GM12878 (cell line): ENCODE measurements around the gene RANBP1. TPM values are rescaled to one million over a fixed set of nuclear protein-coding genes. Genes with fewer than 3 reads are reported as not detected.

Experiments
- ATAC-seq: fragments of 200-7000 bp; cut with Tn5 transposase; 3 replicates; pipeline ENCODE4 v1.9.1; 2020; ENCODE audit warnings: mild to moderate bottlenecking, moderate library complexity
- BruUV-seq: library from RNA; stranded (reverse); fragments of 400-500 nt; replicated peaks from 2 replicates; lab custom pipeline; 2021; lab: Mats Ljungman, UMichigan
- CTCF ChIA-PET: fragments of 300-600 bp; sonication (Branson Sonifier 250); formaldehyde crosslinking; extraction: SDS; loops from one replicate; lab custom pipeline; 2021; ENCODE audit warnings: inconsistent platforms; lab: Yijun Ruan, JAX
- POLR2A ChIA-PET: fragments of 350-600 bp; formaldehyde crosslinking; extraction: SDS; loops from one replicate; lab custom pipeline; 2021; ENCODE audit warnings: inconsistent platforms; lab: Charles Lee
- RAD21 ChIA-PET: fragments of 300-600 bp; sonication (Branson Sonifier 250); formaldehyde crosslinking; loops from one replicate; lab custom pipeline; 2023; ENCODE audit warnings: antibody characterized with exemption; ENCODE audit not compliant: unreplicated experiment; lab: Charles Lee
- SMC1A ChIA-PET: fragments of 300-600 bp; sonication (Branson Sonifier 250); formaldehyde crosslinking; loops from one replicate; lab custom pipeline; 2023; ENCODE audit not compliant: unreplicated experiment, uncharacterized antibody; lab: Charles Lee
- DNase-seq: peaks from one replicate; pipeline ENCODE4 v3.0.0-alpha.2; 2011; ENCODE audit warnings: low read depth, low spot score
- FAIRE-seq: peaks from 3 replicates; lab custom pipeline; 2011; peaks lifted over from hg19 to GRCh38; lab: Jason Lieb, UNC
- H2AFZ ChIP-seq: 2 replicates; pipeline ENCODE4 v1.6.0; 2011; ENCODE audit warnings: low read depth, low read length, control low read depth; ENCODE audit not compliant: control insufficient read depth
- H3K27ac ChIP-seq: 2 replicates; pipeline ENCODE4 v1.5.1; 2011; ENCODE audit warnings: control low read depth; ENCODE audit not compliant: control insufficient read depth, insufficient read depth
- H3K27me3 ChIP-seq, 2 experiments: replicated peaks in 1 of 2; 2 replicates each; pipeline versions ENCODE4 v1.6.0 to v1.6.1; 2011; ENCODE audit warnings: low read length in 1 of 2; ENCODE audit not compliant: control insufficient read depth in 2 of 2, insufficient read depth in 2 of 2
- H3K36me3 ChIP-seq, 2 experiments: 2 replicates each; pipeline ENCODE4 v1.5.1; 2011; ENCODE audit warnings: low read length in 1 of 2; ENCODE audit not compliant: control insufficient read depth in 2 of 2, insufficient read depth in 2 of 2
- H3K4me1 ChIP-seq: 2 replicates; pipeline ENCODE4 v1.6.1; 2011; ENCODE audit warnings: mild to moderate bottlenecking, low read length, moderate library complexity, mixed read lengths; ENCODE audit not compliant: control insufficient read depth, insufficient read depth
- H3K4me2 ChIP-seq: 2 replicates; pipeline ENCODE4 v1.6.0; 2011; ENCODE audit warnings: control low read depth; ENCODE audit not compliant: control insufficient read depth, insufficient read depth
- H3K4me3 ChIP-seq: fragments of 200-600 bp; sonication (generic); 2 replicates; pipeline ENCODE4 v1.5.1; 2016
- H3K79me2 ChIP-seq: 2 replicates; pipeline ENCODE4 v1.6.0; 2011; ENCODE audit warnings: low read length; ENCODE audit not compliant: control insufficient read depth, insufficient read depth
- H3K9ac ChIP-seq: 2 replicates; pipeline ENCODE4 v1.8.0; 2011; ENCODE audit warnings: low read length, control low read depth, mixed read lengths; ENCODE audit not compliant: control insufficient read depth, insufficient read depth
- H3K9me3 ChIP-seq: replicated peaks from 3 replicates; pipeline ENCODE4 v1.5.1; 2011; ENCODE audit warnings: mild to moderate bottlenecking, low read length; ENCODE audit not compliant: control insufficient read depth, insufficient read depth
- H4K20me1 ChIP-seq: 2 replicates; pipeline ENCODE4 v1.6.0; 2011; ENCODE audit not compliant: control insufficient read depth, insufficient read depth
- ASH2L ChIP-seq: fragments of 300-600, 200-600 bp; sonication (generic); IDR thresholded peaks from 2 replicates; pipeline ENCODE4 v1.6.1; 2017; ENCODE audit warnings: low read depth, mild to moderate bottlenecking, borderline replicate concordance
- BHLHE40 ChIP-seq, 2 experiments: fragments of 450-650 bp in 1 of 2; IDR thresholded peaks; 2 replicates each; pipeline ENCODE4 v1.6.1; 2011 to 2017; ENCODE audit warnings: low read depth in 2 of 2, borderline replicate concordance in 1 of 2, improper control_type of control experiment in 1 of 2, low read length in 1 of 2, mild to moderate bottlenecking in 1 of 2
- CBFB ChIP-seq: IDR thresholded peaks from 2 replicates; pipeline ENCODE4 v1.6.1; 2016; ENCODE audit warnings: antibody characterized with exemption, low read depth
- CREB1 ChIP-seq: IDR thresholded peaks from 2 replicates; pipeline ENCODE4 v1.6.1; 2012; ENCODE audit warnings: low read depth, mild to moderate bottlenecking, inconsistent platforms
- CREM ChIP-seq: IDR thresholded peaks from 2 replicates; pipeline ENCODE4 v1.6.1; 2014; ENCODE audit warnings: antibody characterized with exemption, low read depth
- DPF2 ChIP-seq: fragments of 450-650 bp; IDR thresholded peaks from 2 replicates; pipeline ENCODE4 v1.6.1; 2017; ENCODE audit warnings: mild to moderate bottlenecking
- ESRRA ChIP-seq: IDR thresholded peaks from 2 replicates; pipeline ENCODE4 v1.6.1; 2012; ENCODE audit warnings: mild to moderate bottlenecking, low read length, improper control_type of control experiment
- HCFC1 ChIP-seq: fragments of 150-350 bp; IDR thresholded peaks from 2 replicates; pipeline ENCODE4 v1.6.1; 2014; ENCODE audit warnings: low read length
- IKZF1 ChIP-seq: fragments of 450-650 bp; conservative IDR thresholded peaks from 2 replicates; pipeline ENCODE4 v1.6.1; 2017; ENCODE audit warnings: antibody characterized with exemption, mild to moderate bottlenecking
- IRF4 ChIP-seq: IDR thresholded peaks from 2 replicates; pipeline ENCODE4 v1.6.1; 2011; ENCODE audit warnings: low read depth, low read length
- LARP7 ChIP-seq: fragments of 450-650 bp; IDR thresholded peaks from 2 replicates; pipeline ENCODE4 v1.6.1; 2017; ENCODE audit warnings: mild to moderate bottlenecking
- MTA3 ChIP-seq: IDR thresholded peaks from 2 replicates; pipeline ENCODE4 v1.6.1; 2012; ENCODE audit warnings: low read length, inconsistent platforms, borderline replicate concordance
- NFXL1 ChIP-seq: fragments of 450-650 bp; IDR thresholded peaks from 2 replicates; pipeline ENCODE4 v1.6.1; 2017; ENCODE audit warnings: antibody characterized with exemption, mild to moderate bottlenecking, borderline replicate concordance
- NR2C1 ChIP-seq: fragments of 450-650 bp; IDR thresholded peaks from 2 replicates; pipeline ENCODE4 v1.6.1; 2017; ENCODE audit warnings: antibody characterized with exemption, mild to moderate bottlenecking, moderate library complexity
- RAD51 ChIP-seq: fragments of 450-650 bp; IDR thresholded peaks from 2 replicates; pipeline ENCODE4 v1.6.1; 2016; ENCODE audit warnings: moderate library complexity, mild to moderate bottlenecking, inconsistent platforms
- RELA ChIP-seq: fragments of 450-650 bp; IDR thresholded peaks from 2 replicates; pipeline ENCODE4 v1.8.0; 2014; ENCODE audit warnings: borderline replicate concordance; ENCODE audit not compliant: partially characterized antibody
- SUPT20H ChIP-seq: IDR thresholded peaks from 2 replicates; pipeline ENCODE4 v1.6.1; 2011; ENCODE audit warnings: low read depth, mild to moderate bottlenecking, low read length, moderate library complexity, borderline replicate concordance; ENCODE audit not compliant: control insufficient read depth
- TARDBP ChIP-seq: IDR thresholded peaks from 2 replicates; pipeline ENCODE4 v1.6.1; 2016; ENCODE audit warnings: borderline replicate concordance
- TCF12 ChIP-seq: IDR thresholded peaks from 2 replicates; pipeline ENCODE4 v1.6.1; 2011; ENCODE audit warnings: low read depth, mild to moderate bottlenecking, low read length
- WRNIP1 ChIP-seq: IDR thresholded peaks from 2 replicates; pipeline ENCODE4 v1.6.1; 2011; ENCODE audit warnings: low read depth, low read length, improper control_type of control experiment, borderline replicate concordance
- ZNF207 ChIP-seq: fragments of 450-650 bp; IDR thresholded peaks from 2 replicates; pipeline ENCODE4 v1.6.1; 2014; ENCODE audit warnings: antibody characterized with exemption, mild to moderate bottlenecking, borderline replicate concordance
- WGBS: methylation state at CpG from one replicate; pipeline ENCODE4 v1.1.6; 2016; ENCODE audit warnings: low lambda C conversion rate; ENCODE audit not compliant: insufficient replicate concordance, insufficient coverage; ENCODE audit errors: missing lambda C conversion rate; 5-methylcytosine and 5-hydroxymethylcytosine counted together
- in situ Hi-C: fragments of 300-500 bp; cut with MboI; formaldehyde crosslinking; loops from 9 replicates; pipeline ENCODE4 v1.14.3; 2018; ENCODE audit warnings: mixed read lengths
- intact Hi-C: fragments of 100-400 bp; cut with micrococcal nuclease; formaldehyde crosslinking; loops from one replicate; pipeline ENCODE4 v1.14.2; 2022; ENCODE audit not compliant: unreplicated experiment
- polyA plus RNA-seq, 11 experiments: library from polyadenylated mRNA; depleted of rRNA in 4 of 11; unstranded in 6 of 11; stranded (reverse) in 5 of 11; fragments of >200 nt; fragmentation: Nextera tagmentation in 4 of 11; fragmentation: Illumina TruSeq in 1 of 11; extraction: Ambion mirVana in 4 of 11; extraction: Trizol in 1 of 11; gene quantifications; 1 replicate in 1 of 11; 2 replicates in 10 of 11; pipeline versions ENCODE4 v1.2.1 to v1.2.3, GENCODE V29; 2011 to 2016; ENCODE audit warnings: inconsistent platforms in 2 of 11, missing spikeins in 2 of 11, low read depth in 1 of 11
- total RNA-seq, 4 experiments: library from RNA; depleted of rRNA in 3 of 4; stranded (reverse); fragments of >200 nt in 3 of 4; fragmentation: Illumina TruSeq in 1 of 4; extraction: Trizol in 1 of 4; gene quantifications; 2 replicates each; pipeline versions ENCODE4 v1.2.1 to v1.2.3, GENCODE V29; 2013 to 2021
- TF ChIP-seq, protein P1 (sequence below): fragments of 450-650 bp; IDR thresholded peaks from 2 replicates; pipeline ENCODE4 v1.6.1; 2018; ENCODE audit warnings: mild to moderate bottlenecking, low read depth, moderate library complexity; ENCODE audit not compliant: partially characterized antibody
- TF ChIP-seq, protein P2 (sequence below): fragments of 150-350 bp; IDR thresholded peaks from 2 replicates; pipeline ENCODE4 v1.6.1; 2014; ENCODE audit warnings: mild to moderate bottlenecking, low read depth, low read length

RANBP1 gene
- total and polyA plus RNA-seq, 10 of the 15 experiments (the other 5 are each of a cell fraction or from before 2014, with no cell fraction given): 55.3 to 808 (median 394) TPM

DNA sequence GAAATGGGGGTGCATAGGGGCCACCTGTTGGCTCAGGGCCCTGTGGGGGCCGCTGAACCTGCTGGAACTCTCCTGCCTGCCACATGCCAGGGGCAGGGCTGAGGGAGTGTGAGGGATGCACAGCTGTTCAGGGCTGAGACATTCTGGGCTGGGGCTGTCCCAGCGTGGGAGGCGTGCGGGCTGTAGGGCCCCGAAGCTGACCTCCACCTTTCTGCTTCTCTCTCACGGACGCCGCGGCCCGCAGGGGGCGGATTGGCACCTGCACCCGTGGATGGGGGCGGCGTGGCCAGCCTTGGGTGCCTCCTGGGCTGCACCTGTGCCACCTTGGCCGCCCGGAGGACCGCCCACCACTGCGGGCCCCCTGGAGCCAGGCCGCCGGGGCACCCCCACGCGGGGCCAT is 30.9 kb downstream of the RANBP1 start:
- FAIRE-seq (no peak), DNase-seq (no peak), ATAC-seq (peak; percentile 88)
- intact Hi-C loops (no loop called here), in situ Hi-C loops (no loop called here)
- H3K9me3 ChIP-seq: no peaks in the 10 kb centered on the region
- no peak overlapping the region for H3K4me3 ChIP-seq
- RAD21 ChIA-PET: interaction anchor here (1.0 to 1.5 kb wide), 2 partner anchors 10 to 100 kb away, joined by 3 to 4 read pairs; no protein-coding TSS in a partner anchor
- H2AFZ ChIP-seq: no peak overlapping the region
- H4K20me1 ChIP-seq: no peaks in the 10 kb centered on the region
- H3K4me1 ChIP-seq: peaks cover 4% of the 10 kb centered on the region; the same call in 1 of the 2 replicates
- no peaks in the 10 kb centered on the region for H3K27me3 ChIP-seq
- no peak overlapping the region for H3K27ac ChIP-seq
- SMC1A ChIA-PET: no interaction called here
- no peaks in the 10 kb centered on the region for H3K79me2 ChIP-seq
- no peaks in the 10 kb centered on the region for H3K36me3 ChIP-seq
- POLR2A ChIA-PET: no interaction called here
- CTCF ChIA-PET: no interaction called here
- WGBS: 6% methylated on average over 22 of the region's 22 CpGs
- H3K9ac ChIP-seq: no peak overlapping the region
- no peak overlapping the region for H3K4me2 ChIP-seq
- no TSS peak for BruUV-seq
- TF ChIP-seq TARDBP (no peak), IRF4 (no peak), BHLHE40 (IDR thresholded peaks at IDR 0.05; ENCODE audit: borderline replicate concordance in 1 of 2, low read depth in 2 of 2, low read length in 1 of 2) (peak; percentile 22 to 58; a peak in 2 of 4 replicates), DPF2 (0 out of 2 replicates have a peak, but pooled peaks have one; percentile 74), IKZF1 (peak; percentile 63), TCF12 (peak; percentile 85), RELA (peak; percentile 25), CBFB (no peak), NR2C1 (no peak), CREB1 (no peak), ESRRA (no peak), HCFC1 (no peak), RAD51 (no peak), WRNIP1 (no peak), MTA3 (no peak), LARP7 (0 out of 2 replicates have a peak, but pooled peaks have one; percentile 31), ASH2L (no peak), CREM (0 out of 2 replicates have a peak, but pooled peaks have one; percentile 9), SUPT20H (no peak), NFXL1 (no peak), ZNF207 (no peak)
- TF ChIP-seq, protein P1, sequence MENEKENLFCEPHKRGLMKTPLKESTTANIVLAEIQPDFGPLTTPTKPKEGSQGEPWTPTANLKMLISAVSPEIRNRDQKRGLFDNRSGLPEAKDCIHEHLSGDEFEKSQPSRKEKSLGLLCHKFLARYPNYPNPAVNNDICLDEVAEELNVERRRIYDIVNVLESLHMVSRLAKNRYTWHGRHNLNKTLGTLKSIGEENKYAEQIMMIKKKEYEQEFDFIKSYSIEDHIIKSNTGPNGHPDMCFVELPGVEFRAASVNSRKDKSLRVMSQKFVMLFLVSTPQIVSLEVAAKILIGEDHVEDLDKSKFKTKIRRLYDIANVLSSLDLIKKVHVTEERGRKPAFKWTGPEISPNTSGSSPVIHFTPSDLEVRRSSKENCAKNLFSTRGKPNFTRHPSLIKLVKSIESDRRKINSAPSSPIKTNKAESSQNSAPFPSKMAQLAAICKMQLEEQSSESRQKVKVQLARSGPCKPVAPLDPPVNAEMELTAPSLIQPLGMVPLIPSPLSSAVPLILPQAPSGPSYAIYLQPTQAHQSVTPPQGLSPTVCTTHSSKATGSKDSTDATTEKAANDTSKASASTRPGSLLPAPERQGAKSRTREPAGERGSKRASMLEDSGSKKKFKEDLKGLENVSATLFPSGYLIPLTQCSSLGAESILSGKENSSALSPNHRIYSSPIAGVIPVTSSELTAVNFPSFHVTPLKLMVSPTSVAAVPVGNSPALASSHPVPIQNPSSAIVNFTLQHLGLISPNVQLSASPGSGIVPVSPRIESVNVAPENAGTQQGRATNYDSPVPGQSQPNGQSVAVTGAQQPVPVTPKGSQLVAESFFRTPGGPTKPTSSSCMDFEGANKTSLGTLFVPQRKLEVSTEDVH: no peak
- TF ChIP-seq, protein P2, sequence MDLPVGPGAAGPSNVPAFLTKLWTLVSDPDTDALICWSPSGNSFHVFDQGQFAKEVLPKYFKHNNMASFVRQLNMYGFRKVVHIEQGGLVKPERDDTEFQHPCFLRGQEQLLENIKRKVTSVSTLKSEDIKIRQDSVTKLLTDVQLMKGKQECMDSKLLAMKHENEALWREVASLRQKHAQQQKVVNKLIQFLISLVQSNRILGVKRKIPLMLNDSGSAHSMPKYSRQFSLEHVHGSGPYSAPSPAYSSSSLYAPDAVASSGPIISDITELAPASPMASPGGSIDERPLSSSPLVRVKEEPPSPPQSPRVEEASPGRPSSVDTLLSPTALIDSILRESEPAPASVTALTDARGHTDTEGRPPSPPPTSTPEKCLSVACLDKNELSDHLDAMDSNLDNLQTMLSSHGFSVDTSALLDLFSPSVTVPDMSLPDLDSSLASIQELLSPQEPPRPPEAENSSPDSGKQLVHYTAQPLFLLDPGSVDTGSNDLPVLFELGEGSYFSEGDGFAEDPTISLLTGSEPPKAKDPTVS: no peak
